NCI-H2227 (cell line): ENCODE results near the gene ERI3.

Source experiments
- DNase-seq: peaks from one replicate; lab custom pipeline; 2025; ENCODE audit not compliant: unreplicated experiment; lab: John Stamatoyannopoulos, UW

ERI3 gene

GRCh38 chr1:44354840-44355581 is at the start of gene ERI3:
Gene ERI3, minus strand, starts transcription at chr1:44355257. Its CDS starts 231 bp downstream, at chr1:44355026.
- DNase-seq, result peak; percentile 99

- DNase-seq, result no peak
Measured at GRCh38 chr1:44401256-44402228, 46.5 kb upstream of the ERI3 start.

GRCh38 chr1:44390277-44390676 is 35.2 kb upstream of the ERI3 start:
- DNase-seq, result no peak

GRCh38 chr1:44389437-44389836 is 34.4 kb upstream of the ERI3 start:
- DNase-seq, result no peak

- no peak for DNase-seq
Measured at GRCh38 chr1:44388551-44388950, 33.5 kb upstream of the ERI3 start.

GRCh38 chr1:44380666-44381177 is 25.7 kb upstream of the ERI3 start:
- DNase-seq, result no peak

- DNase-seq, result peak; percentile 40
Measured at GRCh38 chr1:44377925-44378784, 23.1 kb upstream of the ERI3 start.

GRCh38 chr1:44375547-44375946 is 20.5 kb upstream of the ERI3 start:
- DNase-seq, result no peak

- no peak for DNase-seq
Measured at GRCh38 chr1:44371206-44371605, 16.1 kb upstream of the ERI3 start.

- DNase-seq, result peak; percentile 74
Measured at GRCh38 chr1:44368471-44369151, 13.6 kb upstream of the ERI3 start.

- DNase-seq, result no peak
Measured at GRCh38 chr1:44367944-44368343, 12.9 kb upstream of the ERI3 start.

GRCh38 chr1:44366371-44366975 is 11.4 kb upstream of the ERI3 start:
- DNase-seq, result no peak

GRCh38 chr1:44361478-44361877 is 6.4 kb upstream of the ERI3 start:
- no peak for DNase-seq

GRCh38 chr1:44359234-44359935 is 4.3 kb upstream of the ERI3 start:
- no peak for DNase-seq

- no peak for DNase-seq
Measured at GRCh38 chr1:44357710-44358109, 2.7 kb upstream of the ERI3 start.

- peak; percentile 33 for DNase-seq
Measured at GRCh38 chr1:44355582-44356305, 687 bp upstream of the ERI3 start.

- DNase-seq, result no peak
Measured at GRCh38 chr1:44354268-44354839, 703 bp downstream of the ERI3 start.

- DNase-seq, result no peak
Measured at GRCh38 chr1:44353604-44354003, 1.5 kb downstream of the ERI3 start.
